Thyroid gland (tissue), 4 donors: ENCODE results near the gene CCDC85C.

Experiments used
- POLR2A ChIP-seq, 2 donors: fragments of 450-650 bp; IDR thresholded peaks; one replicate each; pipeline ENCODE4 v1.6.1; 2017; ENCODE audit warnings: antibody characterized with exemption in 2 of 2, mild to moderate bottlenecking in 2 of 2, moderate library complexity in 1 of 2
- TF ChIP-seq, protein P1 (sequence below), 6 experiments: fragments of 200-600 bp in 3 of 6; fragments of 450-650 bp in 3 of 6; sonication (generic) in 3 of 6; IDR thresholded peaks; one replicate each; pipeline ENCODE4 v1.5.1; 2016 to 2019; ENCODE audit warnings: antibody characterized with exemption in 6 of 6, mild to moderate bottlenecking in 2 of 6, inconsistent platforms in 1 of 6, moderate library complexity in 1 of 6

- TF ChIP-seq, protein P1, sequence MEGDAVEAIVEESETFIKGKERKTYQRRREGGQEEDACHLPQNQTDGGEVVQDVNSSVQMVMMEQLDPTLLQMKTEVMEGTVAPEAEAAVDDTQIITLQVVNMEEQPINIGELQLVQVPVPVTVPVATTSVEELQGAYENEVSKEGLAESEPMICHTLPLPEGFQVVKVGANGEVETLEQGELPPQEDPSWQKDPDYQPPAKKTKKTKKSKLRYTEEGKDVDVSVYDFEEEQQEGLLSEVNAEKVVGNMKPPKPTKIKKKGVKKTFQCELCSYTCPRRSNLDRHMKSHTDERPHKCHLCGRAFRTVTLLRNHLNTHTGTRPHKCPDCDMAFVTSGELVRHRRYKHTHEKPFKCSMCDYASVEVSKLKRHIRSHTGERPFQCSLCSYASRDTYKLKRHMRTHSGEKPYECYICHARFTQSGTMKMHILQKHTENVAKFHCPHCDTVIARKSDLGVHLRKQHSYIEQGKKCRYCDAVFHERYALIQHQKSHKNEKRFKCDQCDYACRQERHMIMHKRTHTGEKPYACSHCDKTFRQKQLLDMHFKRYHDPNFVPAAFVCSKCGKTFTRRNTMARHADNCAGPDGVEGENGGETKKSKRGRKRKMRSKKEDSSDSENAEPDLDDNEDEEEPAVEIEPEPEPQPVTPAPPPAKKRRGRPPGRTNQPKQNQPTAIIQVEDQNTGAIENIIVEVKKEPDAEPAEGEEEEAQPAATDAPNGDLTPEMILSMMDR (IDR thresholded peaks at IDR 0.05): no peak
- no peak for TF ChIP-seq POLR2A (IDR thresholded peaks at IDR 0.05)
Observed at GRCh38 chr14:99634443-99634842, 30.4 kb upstream of the CCDC85C start.
